ENCODE measurements around the gene TLL2.

The TLL2 gene

GRCh38 chr10:96366508-96366907, 147.2 kb downstream of the TLL2 start:
- no peak overlapping the region for H3K27ac ChIP-seq (ENCODE audit: low read length)
- H4K20me1 ChIP-seq (ENCODE audit: insufficient read depth, low read length) = no peaks in the 10 kb centered on the region
- H3K4me2 ChIP-seq (ENCODE audit: insufficient read depth, low read length) = no peak overlapping the region
- H3K9me3 ChIP-seq (ENCODE audit: insufficient read depth, low read length, severe bottlenecking) = no peaks in the 10 kb centered on the region
- H3K4me3 ChIP-seq (ENCODE audit: low read depth in 1 of 2, low read length in 2 of 2) = no peak overlapping the region
- no peaks in the 10 kb centered on the region for H3K4me1 ChIP-seq (ENCODE audit: insufficient read depth, low read length)
- H2AFZ ChIP-seq (ENCODE audit: low read depth, low read length) = no peak overlapping the region
- no peaks in the 10 kb centered on the region for H3K27me3 ChIP-seq (ENCODE audit: insufficient read depth, low read length, poor library complexity)
- TF ChIP-seq EZH2 (IDR thresholded peaks at IDR 0.05; ENCODE audit: borderline replicate concordance, low read depth, low read length, severe bottlenecking) (no peak), CTCF (IDR thresholded peaks at IDR 0.05; ENCODE audit: borderline replicate concordance, extremely low read depth, low read length, poor library complexity, severe bottlenecking) (no peak)
- no peaks in the 10 kb centered on the region for H3K79me2 ChIP-seq (ENCODE audit: insufficient read depth, low read length)
- ATAC-seq (ENCODE audit: insufficient read depth, low read depth) (no peak), DNase-seq (no peak)
- no peak overlapping the region for H3K9ac ChIP-seq (ENCODE audit: low read depth, low read length)
- no peaks in the 10 kb centered on the region for H3K36me3 ChIP-seq (ENCODE audit: insufficient read depth, low read length)

- ATAC-seq (ENCODE audit: insufficient read depth, low read depth) = no peak
- TF ChIP-seq CTCF (IDR thresholded peaks at IDR 0.05; ENCODE audit: borderline replicate concordance, extremely low read depth, low read length, poor library complexity, severe bottlenecking) (no peak), EZH2 (IDR thresholded peaks at IDR 0.05; ENCODE audit: borderline replicate concordance, low read depth, low read length, severe bottlenecking) (no peak)
- Histone ChIP-seq H3K4me2 (ENCODE audit: insufficient read depth, low read length) (no peak overlapping the region), H3K27me3 (ENCODE audit: insufficient read depth, low read length, poor library complexity) (no peaks in the 10 kb centered on the region), H3K27ac (ENCODE audit: low read length) (no peak overlapping the region), H3K4me3 (ENCODE audit: low read depth in 1 of 2, low read length in 2 of 2) (no peak overlapping the region), H3K9me3 (ENCODE audit: insufficient read depth, low read length, severe bottlenecking) (no peaks in the 10 kb centered on the region), H3K79me2 (ENCODE audit: insufficient read depth, low read length) (no peaks in the 10 kb centered on the region), H3K9ac (ENCODE audit: low read depth, low read length) (no peak overlapping the region), H3K4me1 (ENCODE audit: insufficient read depth, low read length) (no peaks in the 10 kb centered on the region), H3K36me3 (ENCODE audit: insufficient read depth, low read length) (no peaks in the 10 kb centered on the region), H4K20me1 (ENCODE audit: insufficient read depth, low read length) (no peaks in the 10 kb centered on the region), H2AFZ (ENCODE audit: low read depth, low read length) (no peak overlapping the region)
- DNase-seq = no peak
Observed at GRCh38 chr10:96365571-96365970, 148.2 kb downstream of the TLL2 start.

- no peak overlapping the region for H3K4me2 ChIP-seq (ENCODE audit: insufficient read depth, low read length)
Observed at GRCh38 chr10:96360766-96361165, 153.0 kb downstream of the TLL2 start.

More at GRCh38 chr10:96360766-96361165, 153.0 kb downstream of the TLL2 start:
- no peak for TF ChIP-seq CTCF (IDR thresholded peaks at IDR 0.05; ENCODE audit: borderline replicate concordance, extremely low read depth, low read length, poor library complexity, severe bottlenecking)
- no peak for TF ChIP-seq EZH2 (IDR thresholded peaks at IDR 0.05; ENCODE audit: borderline replicate concordance, low read depth, low read length, severe bottlenecking)
- Histone ChIP-seq H3K9ac (ENCODE audit: low read depth, low read length) (no peak overlapping the region), H4K20me1 (ENCODE audit: insufficient read depth, low read length) (no peaks in the 10 kb centered on the region), H3K36me3 (ENCODE audit: insufficient read depth, low read length) (no peaks in the 10 kb centered on the region), H2AFZ (ENCODE audit: low read depth, low read length) (no peak overlapping the region), H3K79me2 (ENCODE audit: insufficient read depth, low read length) (no peaks in the 10 kb centered on the region), H3K4me3 (ENCODE audit: low read depth in 1 of 2, low read length in 2 of 2) (no peak overlapping the region), H3K4me1 (ENCODE audit: insufficient read depth, low read length) (no peaks in the 10 kb centered on the region), H3K9me3 (ENCODE audit: insufficient read depth, low read length, severe bottlenecking) (no peaks in the 10 kb centered on the region), H3K27ac (ENCODE audit: low read length) (no peak overlapping the region), H3K27me3 (ENCODE audit: insufficient read depth, low read length, poor library complexity) (no peaks in the 10 kb centered on the region)
- ATAC-seq (ENCODE audit: insufficient read depth, low read depth) (no peak), DNase-seq (no peak)
